AG10803 (cell line): Measurements from ENCODE around the gene CIITA.
"Not testable (repeated sequence)": the region's sequence is repeated elsewhere in the genome, so short reads cannot be mapped to it uniquely, and the experiment has no call there.

Experiments
- DNase-seq: peaks from one replicate; pipeline ENCODE4 v3.0.0; 2010; ENCODE audit warnings: low read depth
- H3K4me3 ChIP-seq: 2 replicates; pipeline ENCODE4 v1.5.1; 2011; ENCODE audit warnings: mild to moderate bottlenecking, low read length, control low read depth
- TF ChIP-seq, protein P1 (sequence below): conservative IDR thresholded peaks from 2 replicates; pipeline ENCODE4 v1.5.1; 2011; ENCODE audit warnings: mild to moderate bottlenecking, low read length, control low read depth, inconsistent platforms

CIITA gene

DNA sequence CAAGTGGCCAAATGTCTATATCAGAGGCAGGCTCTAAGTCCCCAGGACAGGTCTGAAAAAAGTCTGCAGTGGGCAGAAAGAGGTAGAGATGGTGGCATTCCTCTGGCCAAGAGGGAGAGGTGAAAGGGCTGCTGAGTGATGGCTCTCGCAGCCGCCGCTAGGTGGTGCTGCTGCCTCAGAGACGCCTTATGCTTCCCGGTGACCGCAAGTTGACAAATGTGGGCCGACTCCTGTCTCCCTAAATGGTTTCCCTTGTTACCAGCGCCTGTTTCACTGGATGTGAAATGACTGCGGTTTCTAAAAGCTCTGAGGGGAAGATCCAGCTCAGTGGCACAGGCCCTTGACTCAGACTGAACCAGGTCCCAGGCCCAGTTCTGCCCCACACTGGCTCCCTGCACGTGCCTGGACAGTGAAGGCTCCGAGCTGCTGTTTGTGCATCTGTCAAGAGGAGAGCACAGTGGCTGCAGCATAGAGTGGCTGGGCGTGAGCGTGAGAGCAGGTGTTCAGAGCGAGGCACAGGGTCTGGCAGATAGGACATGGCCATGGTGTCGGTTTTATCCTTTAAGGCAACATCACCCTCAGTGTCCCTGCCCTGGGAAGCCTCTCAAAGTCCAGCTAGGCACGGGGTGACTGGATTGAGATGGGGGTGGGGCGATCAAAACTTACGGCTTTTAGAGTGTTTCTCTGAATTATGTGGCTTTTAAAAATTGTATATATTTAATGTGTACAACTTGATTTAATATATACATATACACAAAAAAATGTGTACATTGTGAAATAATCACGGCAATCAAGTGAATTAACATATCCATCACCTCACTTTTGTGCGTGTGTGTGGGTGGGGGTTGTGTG is 87.3 kb downstream of the CIITA start:
- peak; percentile 88 for DNase-seq
- no peak overlapping the region for H3K4me3 ChIP-seq
- TF ChIP-seq, protein P1, sequence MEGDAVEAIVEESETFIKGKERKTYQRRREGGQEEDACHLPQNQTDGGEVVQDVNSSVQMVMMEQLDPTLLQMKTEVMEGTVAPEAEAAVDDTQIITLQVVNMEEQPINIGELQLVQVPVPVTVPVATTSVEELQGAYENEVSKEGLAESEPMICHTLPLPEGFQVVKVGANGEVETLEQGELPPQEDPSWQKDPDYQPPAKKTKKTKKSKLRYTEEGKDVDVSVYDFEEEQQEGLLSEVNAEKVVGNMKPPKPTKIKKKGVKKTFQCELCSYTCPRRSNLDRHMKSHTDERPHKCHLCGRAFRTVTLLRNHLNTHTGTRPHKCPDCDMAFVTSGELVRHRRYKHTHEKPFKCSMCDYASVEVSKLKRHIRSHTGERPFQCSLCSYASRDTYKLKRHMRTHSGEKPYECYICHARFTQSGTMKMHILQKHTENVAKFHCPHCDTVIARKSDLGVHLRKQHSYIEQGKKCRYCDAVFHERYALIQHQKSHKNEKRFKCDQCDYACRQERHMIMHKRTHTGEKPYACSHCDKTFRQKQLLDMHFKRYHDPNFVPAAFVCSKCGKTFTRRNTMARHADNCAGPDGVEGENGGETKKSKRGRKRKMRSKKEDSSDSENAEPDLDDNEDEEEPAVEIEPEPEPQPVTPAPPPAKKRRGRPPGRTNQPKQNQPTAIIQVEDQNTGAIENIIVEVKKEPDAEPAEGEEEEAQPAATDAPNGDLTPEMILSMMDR = peak; percentile 96

DNA sequence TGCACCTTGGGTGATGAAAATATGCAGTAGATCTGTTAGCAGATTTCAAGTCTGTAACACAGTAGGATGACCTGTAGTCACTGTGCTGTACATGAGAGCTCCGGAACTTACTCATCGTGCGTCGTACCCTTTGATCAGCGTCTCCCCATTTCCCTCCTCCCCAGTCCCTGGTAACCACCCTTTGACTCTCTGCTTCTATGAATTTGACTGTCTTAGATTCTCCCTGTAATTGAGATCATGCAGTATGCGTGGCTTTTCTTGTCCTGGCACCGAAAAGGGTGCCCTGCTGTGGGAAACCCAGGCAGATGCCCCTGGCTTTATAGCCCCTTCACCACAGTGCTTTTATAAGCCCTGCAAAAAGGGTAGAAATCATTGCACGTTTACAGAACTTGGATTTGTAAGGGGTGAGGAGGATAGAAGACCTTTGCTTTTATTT is 87.9 kb downstream of the CIITA start:
- no peak overlapping the region for H3K4me3 ChIP-seq
- TF ChIP-seq, protein P1 = no peak
- no peak for DNase-seq

- H3K4me3 ChIP-seq = no peak overlapping the region
- TF ChIP-seq, protein P1 = no peak
- DNase-seq = no peak
Observed at GRCh38 chr16:10965440-10966061, 88.5 kb downstream of the CIITA start.

- no peak overlapping the region for H3K4me3 ChIP-seq
- TF ChIP-seq, protein P1 = no peak
- DNase-seq = no peak
Observed at GRCh38 chr16:10966129-10966528, 89.1 kb downstream of the CIITA start.

DNA sequence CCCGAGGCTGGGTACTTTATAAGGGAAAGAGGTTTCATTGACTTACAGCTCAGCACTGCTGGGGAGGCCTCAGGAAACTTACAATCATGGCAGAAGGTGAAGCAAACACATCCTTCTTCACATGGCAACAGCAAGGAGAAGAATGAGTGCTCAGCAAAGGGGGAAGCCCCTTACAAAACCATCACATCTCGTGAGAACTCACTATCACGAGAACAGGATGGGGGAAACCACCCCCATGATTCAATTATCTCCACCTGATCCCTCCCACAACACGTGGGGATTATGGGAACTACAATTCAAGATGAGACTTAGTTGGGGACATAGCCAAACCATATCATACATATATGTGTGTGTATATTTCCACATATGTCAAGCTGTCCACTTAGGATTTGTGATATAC is 89.6 kb downstream of the CIITA start:
- H3K4me3 ChIP-seq, DNase-seq: not testable (repeated sequence)

GRCh38 chr16:10967986-10968385 is 91.0 kb downstream of the CIITA start:
- TF ChIP-seq, protein P1 = no peak
- no peak for DNase-seq
- no peak overlapping the region for H3K4me3 ChIP-seq

DNA sequence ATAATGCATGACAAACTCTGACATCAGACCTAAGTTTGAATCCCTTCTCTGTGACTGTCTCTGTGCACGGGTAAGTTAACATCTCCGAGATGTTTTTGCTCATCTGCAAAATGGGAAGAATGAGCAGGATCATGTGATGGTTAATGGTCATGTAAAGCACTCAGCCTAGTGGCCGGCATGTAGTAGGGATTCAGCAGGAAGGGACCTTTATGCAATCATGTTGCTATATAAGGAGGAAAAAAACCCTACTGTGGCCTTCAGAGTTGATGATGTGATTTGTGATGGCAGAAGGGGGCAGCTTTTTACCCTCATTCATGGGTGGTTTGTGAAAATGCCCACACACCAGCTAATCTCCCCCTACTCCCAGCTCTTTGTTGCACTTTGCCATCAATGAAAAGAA is 91.5 kb downstream of the CIITA start:
- DNase-seq = no peak
- no peak overlapping the region for H3K4me3 ChIP-seq
- TF ChIP-seq, protein P1 = no peak
